GM23338 (cell line): Measurements from ENCODE around the gene NDUFS2. TPM values are rescaled to one million over a fixed set of nuclear protein-coding genes. Genes with fewer than 3 reads are reported as not detected.

Experiments
- ATAC-seq: fragments of 200-7000 bp; cut with Tn5 transposase; 3 replicates; pipeline ENCODE4 v1.9.1; 2020
- DNase-seq: peaks from one replicate; pipeline ENCODE4 v3.0.0-alpha.2; 2015; ENCODE audit warnings: low spot score
- H2AFZ ChIP-seq: fragments of 200-600 bp; sonication (generic); 2 replicates; pipeline ENCODE4 v1.8.0; 2016; ENCODE audit warnings: antibody characterized with exemption, mild to moderate bottlenecking, moderate library complexity
- H3F3A ChIP-seq: fragments of 200-600 bp; sonication (generic); replicated peaks from 2 replicates; pipeline ENCODE4 v1.8.0; 2017; ENCODE audit warnings: antibody characterized with exemption, mixed run types, low read depth
- H3K27ac ChIP-seq: fragments of 200-600 bp; sonication (generic); 2 replicates; pipeline ENCODE4 v1.6.1; 2016; ENCODE audit warnings: low read depth
- H3K27me3 ChIP-seq: fragments of 200-600 bp; sonication (generic); 2 replicates; pipeline ENCODE4 v1.8.0; 2016; ENCODE audit warnings: mild to moderate bottlenecking, mixed run types, moderate library complexity; ENCODE audit not compliant: insufficient read depth
- H3K36me3 ChIP-seq: fragments of 200-600 bp; sonication (generic); 2 replicates; pipeline ENCODE4 v1.8.0; 2016; ENCODE audit warnings: mild to moderate bottlenecking; ENCODE audit not compliant: insufficient read depth
- H3K4me1 ChIP-seq: fragments of 200-600 bp; sonication (generic); 2 replicates; pipeline ENCODE4 v1.8.0; 2016; ENCODE audit warnings: mild to moderate bottlenecking, moderate library complexity; ENCODE audit not compliant: insufficient read depth
- H3K4me2 ChIP-seq: fragments of 200-600 bp; sonication (generic); 2 replicates; pipeline ENCODE4 v1.7.1; 2017; ENCODE audit warnings: mixed run types
- H3K4me3 ChIP-seq: fragments of 200-600 bp; sonication (generic); 2 replicates; pipeline ENCODE4 v1.6.1; 2016; ENCODE audit warnings: mixed run types
- H3K79me2 ChIP-seq: fragments of 200-600 bp; sonication (generic); replicated peaks from 2 replicates; pipeline ENCODE4 v1.8.0; 2017; ENCODE audit warnings: mild to moderate bottlenecking; ENCODE audit not compliant: insufficient read depth
- H3K9me2 ChIP-seq: fragments of 200-600 bp; sonication (generic); 2 replicates; pipeline ENCODE4 v1.8.0; 2017; ENCODE audit not compliant: insufficient read depth
- H4K20me1 ChIP-seq: fragments of 200-600 bp; sonication (generic); replicated peaks from 2 replicates; pipeline ENCODE4 v1.8.0; 2017; ENCODE audit warnings: mild to moderate bottlenecking; ENCODE audit not compliant: insufficient read depth
- H3K27ac Mint-ChIP-seq: 2 replicates; pipeline ENCODE4 v1.8.0; 2020; ENCODE audit warnings: inconsistent platforms, mild to moderate bottlenecking, moderate library complexity, mixed read lengths
- H3K27me3 Mint-ChIP-seq: 3 replicates; pipeline ENCODE4 v1.8.0; 2022; ENCODE audit warnings: low read depth, mild to moderate bottlenecking, moderate library complexity, mixed read lengths, inconsistent platforms; ENCODE audit not compliant: insufficient read depth, poor library complexity
- H3K36me3 Mint-ChIP-seq: 3 replicates; pipeline ENCODE4 v1.8.0; 2021; ENCODE audit warnings: low read depth, mild to moderate bottlenecking, inconsistent platforms, moderate library complexity, mixed read lengths
- H3K4me1 Mint-ChIP-seq: 3 replicates; pipeline ENCODE4 v1.8.0; 2020; ENCODE audit warnings: mild to moderate bottlenecking, inconsistent platforms, mixed read lengths
- H3K4me3 Mint-ChIP-seq: 3 replicates; pipeline ENCODE4 v1.8.0; 2021; ENCODE audit warnings: moderate library complexity, mild to moderate bottlenecking, inconsistent platforms, mixed read lengths
- H3K9me3 Mint-ChIP-seq: 3 replicates; pipeline ENCODE4 v1.8.0; 2020; ENCODE audit warnings: moderate library complexity, mild to moderate bottlenecking, inconsistent platforms, mixed read lengths
- CREB1 ChIP-seq: fragments of 250-450 bp; sonication (Bioruptor Pico); IDR thresholded peaks from 2 replicates; pipeline ENCODE4 v1.5.0; 2020; ENCODE audit warnings: low read depth, mild to moderate bottlenecking, moderate library complexity
- CTCF ChIP-seq, 2 experiments: fragments of 200-600 bp in 1 of 2; sonication (generic) in 1 of 2; conservative IDR thresholded peaks; 2 replicates each; pipeline versions ENCODE4 v1.5.1 to v1.6.1; 2016 to 2017; ENCODE audit warnings: antibody characterized with exemption in 2 of 2, low read depth in 2 of 2, mild to moderate bottlenecking in 2 of 2, moderate library complexity in 1 of 2
- ETS1 ChIP-seq: IDR thresholded peaks from 2 replicates; pipeline ENCODE4 v1.6.1; 2016; ENCODE audit warnings: antibody characterized with exemption
- EZH2 ChIP-seq: fragments of 200-600 bp; sonication (generic); IDR thresholded peaks from one replicate; pipeline ENCODE4 v1.8.0; 2017; ENCODE audit warnings: antibody characterized with exemption, mild to moderate bottlenecking, low read depth; ENCODE audit not compliant: unreplicated experiment
- EZH2phosphoT487 ChIP-seq: fragments of 200-600 bp; sonication (generic); IDR thresholded peaks from one replicate; pipeline ENCODE4 v1.8.1; 2018; ENCODE audit warnings: antibody characterized with exemption; ENCODE audit not compliant: unreplicated experiment
- JUNB ChIP-seq: IDR thresholded peaks from one replicate; pipeline ENCODE4 v1.6.1; 2016; ENCODE audit warnings: antibody characterized with exemption; ENCODE audit not compliant: unreplicated experiment
- NANOG ChIP-seq: IDR thresholded peaks from 2 replicates; pipeline ENCODE4 v1.6.1; 2016; ENCODE audit warnings: antibody characterized with exemption, borderline replicate concordance
- POLR2AphosphoS5 ChIP-seq: IDR thresholded peaks from 2 replicates; pipeline ENCODE4 v1.6.1; 2016; ENCODE audit warnings: antibody characterized with exemption, low read depth
- REST ChIP-seq: IDR thresholded peaks from one replicate; pipeline ENCODE4 v1.6.1; 2018; ENCODE audit warnings: antibody characterized with exemption; ENCODE audit not compliant: unreplicated experiment
- STAT1 ChIP-seq: IDR thresholded peaks from one replicate; pipeline ENCODE4 v1.6.1; 2016; ENCODE audit warnings: antibody characterized with exemption; ENCODE audit not compliant: unreplicated experiment
- ZNF114 ChIP-seq: fragments of 250-450 bp; sonication (Bioruptor Pico); IDR thresholded peaks from 2 replicates; pipeline ENCODE4 v1.5.0; 2020; ENCODE audit warnings: mild to moderate bottlenecking, moderate library complexity
- ZNF331 ChIP-seq: fragments of 250-450 bp; sonication (Bioruptor Pico); IDR thresholded peaks from 2 replicates; pipeline ENCODE4 v1.5.0; 2020; ENCODE audit warnings: low read depth, mild to moderate bottlenecking, moderate library complexity
- ZNF462 ChIP-seq: fragments of 250-450 bp; sonication (Bioruptor Pico); IDR thresholded peaks from 2 replicates; pipeline ENCODE4 v1.5.0; 2020; ENCODE audit warnings: mild to moderate bottlenecking, moderate library complexity
- polyA plus RNA-seq: library from polyadenylated mRNA; unstranded; fragments of >200 nt; fragmentation: Nextera tagmentation; extraction: Ambion mirVana; gene quantifications from 2 replicates; pipeline ENCODE4 v1.2.1, GENCODE V29; 2016
- total RNA-seq: library from RNA; depleted of rRNA; stranded (reverse); fragments of >200 nt; shearing (Covaris generic); gene quantifications from 2 replicates; pipeline ENCODE4 v1.2.3, GENCODE V29; 2014

Gene NDUFS2
- total and polyA plus RNA-seq, 2 experiments from 2014 or later, result 56.7 to 131 TPM

GRCh38 chr1:161182214-161182613 lies 20.0 kb upstream of the NDUFS2 start:
- no peak for ATAC-seq
- no peaks in the 10 kb centered on the region for H3K36me3 Mint-ChIP-seq
- H3K36me3 ChIP-seq, result no peaks in the 10 kb centered on the region
- DNase-seq, result no peak
- no peaks in the 10 kb centered on the region for H3K9me2 ChIP-seq
- no peak overlapping the region for H3K27ac ChIP-seq
- H3K27me3 ChIP-seq, result no peaks in the 10 kb centered on the region
- peaks cover 9% of the 10 kb centered on the region; the same call in 1 of the 2 replicates for H3K4me1 ChIP-seq
- no peak overlapping the region for H2AFZ ChIP-seq
- no peak overlapping the region for H3K4me2 ChIP-seq
- no peak overlapping the region for H3K4me3 Mint-ChIP-seq
- H3K4me1 Mint-ChIP-seq, result peaks cover 12% of the 10 kb centered on the region
- TF ChIP-seq ETS1 (no peak), POLR2AphosphoS5 (no peak), EZH2phosphoT487 (no peak), ZNF114 (CRISPR knock-in tag) (no peak), ZNF331 (no peak), EZH2 (no peak), STAT1 (no peak), REST (no peak), JUNB (no peak), ZNF462 (CRISPR knock-in tag) (no peak), NANOG (no peak), CREB1 (CRISPR knock-in tag) (no peak), CTCF (conservative IDR thresholded peaks at IDR 0.05; ENCODE audit: low read depth in 2 of 2) (no peak)
- H3F3A ChIP-seq, result no peaks in the 10 kb centered on the region
- no peaks in the 10 kb centered on the region for H3K9me3 Mint-ChIP-seq
- peaks cover 4% of the 10 kb centered on the region for H3K27me3 Mint-ChIP-seq
- no peaks in the 10 kb centered on the region for H3K79me2 ChIP-seq
- H4K20me1 ChIP-seq, result no peaks in the 10 kb centered on the region
- H3K4me3 ChIP-seq, result no peak overlapping the region
- H3K27ac Mint-ChIP-seq, result no peak overlapping the region
